Measurements from ENCODE around the gene PALLD. TPM values are rescaled to one million over a fixed set of nuclear protein-coding genes. Genes with fewer than 3 reads are reported as not detected.

The PALLD gene
- polyA plus RNA-seq, 1 donor from 2014 or later: 20.5 TPM

GRCh38 chr4:168928346-168928745 lies 431.5 kb downstream of the PALLD start:
- H3K4me2 ChIP-seq (ENCODE audit: low read length): no peak overlapping the region
- no peaks in the 10 kb centered on the region for H3K27me3 ChIP-seq (ENCODE audit: insufficient read depth, low read depth, low read length)
- no peaks in the 10 kb centered on the region for H3K9me2 ChIP-seq (ENCODE audit: insufficient read depth, low read length)
- TF ChIP-seq POLR2AphosphoS5 (IDR thresholded peaks at IDR 0.05) (no peak), TAF1 (IDR thresholded peaks at IDR 0.05; ENCODE audit: low read depth) (no peak), REST (IDR thresholded peaks at IDR 0.05; ENCODE audit: borderline replicate concordance) (no peak), RAD21 (conservative IDR thresholded peaks at IDR 0.05) (no peak), EZH2 (IDR thresholded peaks at IDR 0.05; ENCODE audit: borderline replicate concordance, insufficient read depth, low read length, poor library complexity, severe bottlenecking) (no peak), MXI1 (conservative IDR thresholded peaks at IDR 0.05; ENCODE audit: poor library complexity, severe bottlenecking) (no peak), EP300 (conservative IDR thresholded peaks at IDR 0.05; ENCODE audit: poor library complexity, severe bottlenecking) (no peak), SMC3 (conservative IDR thresholded peaks at IDR 0.05; ENCODE audit: poor library complexity) (no peak)
- TF ChIP-seq, protein P1, sequence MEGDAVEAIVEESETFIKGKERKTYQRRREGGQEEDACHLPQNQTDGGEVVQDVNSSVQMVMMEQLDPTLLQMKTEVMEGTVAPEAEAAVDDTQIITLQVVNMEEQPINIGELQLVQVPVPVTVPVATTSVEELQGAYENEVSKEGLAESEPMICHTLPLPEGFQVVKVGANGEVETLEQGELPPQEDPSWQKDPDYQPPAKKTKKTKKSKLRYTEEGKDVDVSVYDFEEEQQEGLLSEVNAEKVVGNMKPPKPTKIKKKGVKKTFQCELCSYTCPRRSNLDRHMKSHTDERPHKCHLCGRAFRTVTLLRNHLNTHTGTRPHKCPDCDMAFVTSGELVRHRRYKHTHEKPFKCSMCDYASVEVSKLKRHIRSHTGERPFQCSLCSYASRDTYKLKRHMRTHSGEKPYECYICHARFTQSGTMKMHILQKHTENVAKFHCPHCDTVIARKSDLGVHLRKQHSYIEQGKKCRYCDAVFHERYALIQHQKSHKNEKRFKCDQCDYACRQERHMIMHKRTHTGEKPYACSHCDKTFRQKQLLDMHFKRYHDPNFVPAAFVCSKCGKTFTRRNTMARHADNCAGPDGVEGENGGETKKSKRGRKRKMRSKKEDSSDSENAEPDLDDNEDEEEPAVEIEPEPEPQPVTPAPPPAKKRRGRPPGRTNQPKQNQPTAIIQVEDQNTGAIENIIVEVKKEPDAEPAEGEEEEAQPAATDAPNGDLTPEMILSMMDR (IDR thresholded peaks at IDR 0.05; ENCODE audit: poor library complexity, severe bottlenecking): no peak
- peaks cover 25% of the 10 kb centered on the region for H3K36me3 ChIP-seq (ENCODE audit: insufficient read depth, low read length)
- no peaks in the 10 kb centered on the region for H3F3A ChIP-seq (ENCODE audit: insufficient read depth, low read length, poor library complexity, severe bottlenecking)
- H3K79me2 ChIP-seq (replicated peaks; ENCODE audit: insufficient read depth, low read length): no peaks in the 10 kb centered on the region
- H3K9ac ChIP-seq (ENCODE audit: low read length): no peak overlapping the region
- no peak overlapping the region for H3K4me3 ChIP-seq (ENCODE audit: low read length)
- H3K9me3 ChIP-seq (ENCODE audit: low read length): no peaks in the 10 kb centered on the region
- no peaks in the 10 kb centered on the region for H4K20me1 ChIP-seq (ENCODE audit: insufficient read depth)
- H3K27ac ChIP-seq (ENCODE audit: low read length): no peak overlapping the region
- no peak overlapping the region for H2AFZ ChIP-seq (ENCODE audit: low read depth, low read length)

GRCh38 chr4:168928875-168929274 lies 432.0 kb downstream of the PALLD start:
- Histone ChIP-seq H3K79me2 (replicated peaks; ENCODE audit: insufficient read depth, low read length) (no peaks in the 10 kb centered on the region), H2AFZ (ENCODE audit: low read depth, low read length) (no peak overlapping the region), H3K27ac (ENCODE audit: low read length) (no peak overlapping the region), H3K9ac (ENCODE audit: low read length) (no peak overlapping the region), H3F3A (ENCODE audit: insufficient read depth, low read length, poor library complexity, severe bottlenecking) (no peaks in the 10 kb centered on the region), H3K36me3 (ENCODE audit: insufficient read depth, low read length) (peaks cover 25% of the 10 kb centered on the region), H3K9me2 (ENCODE audit: insufficient read depth, low read length) (no peaks in the 10 kb centered on the region), H3K4me2 (ENCODE audit: low read length) (no peak overlapping the region), H3K9me3 (ENCODE audit: low read length) (no peaks in the 10 kb centered on the region), H4K20me1 (ENCODE audit: insufficient read depth) (no peaks in the 10 kb centered on the region), H3K27me3 (ENCODE audit: insufficient read depth, low read depth, low read length) (no peaks in the 10 kb centered on the region), H3K4me3 (ENCODE audit: low read length) (no peak overlapping the region)
- TF ChIP-seq REST (IDR thresholded peaks at IDR 0.05; ENCODE audit: borderline replicate concordance) (no peak), EP300 (conservative IDR thresholded peaks at IDR 0.05; ENCODE audit: poor library complexity, severe bottlenecking) (no peak), EZH2 (IDR thresholded peaks at IDR 0.05; ENCODE audit: borderline replicate concordance, insufficient read depth, low read length, poor library complexity, severe bottlenecking) (no peak), RAD21 (conservative IDR thresholded peaks at IDR 0.05) (no peak), MXI1 (conservative IDR thresholded peaks at IDR 0.05; ENCODE audit: poor library complexity, severe bottlenecking) (no peak)
- TF ChIP-seq, protein P1 (IDR thresholded peaks at IDR 0.05; ENCODE audit: poor library complexity, severe bottlenecking): no peak
